ENCODE measurements around the gene MPDU1. TPM values are rescaled to one million over a fixed set of nuclear protein-coding genes. Genes with fewer than 3 reads are reported as not detected.

Gene MPDU1
- total RNA-seq, 1 experiment from 2014 or later = 50.9 TPM

DNA sequence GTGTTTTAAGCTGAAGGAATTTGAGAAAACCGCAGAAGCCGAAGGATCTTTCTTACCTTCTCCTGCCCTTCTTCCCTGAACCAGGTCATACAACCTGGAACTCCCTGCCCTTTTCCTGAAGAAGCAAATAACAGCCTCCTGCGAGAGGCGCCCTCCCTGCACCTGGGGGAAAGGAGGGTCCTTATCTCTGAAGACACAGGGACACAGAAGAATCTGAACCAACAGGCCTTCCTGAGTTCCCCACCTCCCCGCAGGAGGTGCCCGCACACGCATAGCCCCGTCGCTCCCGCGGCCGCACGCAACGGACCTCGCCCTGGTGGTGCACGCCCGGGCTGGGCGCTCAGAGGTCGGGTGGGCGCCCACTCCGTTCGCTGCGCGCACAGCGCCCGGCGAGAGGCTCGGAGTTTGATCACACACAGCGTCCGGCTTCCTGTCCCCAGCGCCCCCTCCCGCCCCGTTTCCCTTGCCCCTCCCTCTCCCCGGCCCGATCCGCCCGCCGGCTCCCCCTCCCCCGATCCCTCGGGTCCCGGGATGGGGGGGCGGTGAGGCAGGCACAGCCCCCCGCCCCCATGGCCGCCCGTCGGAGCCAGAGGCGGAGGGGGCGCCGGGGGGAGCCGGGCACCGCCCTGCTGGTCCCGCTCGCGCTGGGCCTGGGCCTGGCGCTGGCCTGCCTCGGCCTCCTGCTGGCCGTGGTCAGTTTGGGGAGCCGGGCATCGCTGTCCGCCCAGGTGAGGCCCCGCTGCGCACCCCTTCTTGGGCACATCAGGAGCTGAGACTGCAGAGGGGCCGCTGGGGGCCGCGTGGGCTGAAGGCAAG is 34.9 kb upstream of the MPDU1 start, which contains the start of gene TNFSF12:
TSS of gene TNFSF12 (plus strand) at position 474 of the 816 bp plus-strand sequence. CDS start at position 570, 96 bp downstream.
- intact Hi-C loops (cut with micrococcal nuclease) = no loop called here
- Histone ChIP-seq H2AFZ (ENCODE audit: low read depth, low read length, poor library complexity, severe bottlenecking) (peak within 1 kb of the TSS; percentile 74), H3K36me3 (ENCODE audit: control insufficient read depth in 1 of 2, insufficient read depth in 2 of 2, low read length in 2 of 2) (no peaks in the 10 kb centered on the region), H3K4me2 (ENCODE audit: low read length) (peak within 1 kb of the TSS; percentile 94), H4K20me1 (ENCODE audit: insufficient read depth) (no peaks in the 10 kb centered on the region), H3K27me3 (ENCODE audit: insufficient read depth, low read length) (no peaks in the 10 kb centered on the region), H3K9me2 (ENCODE audit: insufficient read depth) (no peaks in the 10 kb centered on the region), H3K9me3 (ENCODE audit: control insufficient read depth in 1 of 2, insufficient read depth in 1 of 2, low read depth in 1 of 2, low read length in 2 of 2) (no peaks in the 10 kb centered on the region), H3K79me2 (ENCODE audit: insufficient read depth, low read length) (no peaks in the 10 kb centered on the region), H3K9ac (ENCODE audit: low read length) (peak within 1 kb of the TSS; percentile 61), H3K4me1 (ENCODE audit: control insufficient read depth in 1 of 2, insufficient read depth in 2 of 2, low read length in 2 of 2) (peaks cover 6 to 16% of the 10 kb centered on the region in 2 experiments), H3K27ac (ENCODE audit: low read depth, low read length) (peak within 1 kb of the TSS; percentile 59), H3K4me3 (replicated peaks in 1 of 2; ENCODE audit: low read depth in 1 of 2, low read length in 2 of 2) (peak within 1 kb of the TSS; percentile 63 to 70)
- DNase-seq (ENCODE audit: low read depth, low spot score) (no peak), ATAC-seq (peak; percentile 81)
- BruUV-seq (replicated peaks) = no TSS peak
- ChIA-PET CTCF (interaction anchor here (0.7 to 1.0 kb wide), 3 partner anchors 12 to 32 kb away, joined by 3 to 5 read pairs (median 4); no protein-coding TSS in a partner anchor), POLR2A (interaction anchor here (0.6 kb wide), 1 partner anchor 145 kb away, joined by 3 read pairs; the partner anchor contains the start of gene TMEM256), RAD21 (ENCODE audit: low non-redundant PET in 1 of 2, low total read pairs in 2 of 2, uncharacterized antibody in 2 of 2, unreplicated experiment in 2 of 2) (no interaction called here)
- TF ChIP-seq EGR1 (IDR thresholded peaks at IDR 0.05; ENCODE audit: low read depth) (no peak), SP1 (IDR thresholded peaks at IDR 0.05; ENCODE audit: low read depth) (no peak), POLR2A (IDR thresholded peaks at IDR 0.05; ENCODE audit: borderline replicate concordance, extremely low read depth, insufficient read depth, insufficient read length) (no peak), EZH2 (IDR thresholded peaks at IDR 0.05) (no peak), EZH2phosphoT487 (IDR thresholded peaks at IDR 0.05; ENCODE audit: borderline replicate concordance) (no peak), POLR2AphosphoS5 (IDR thresholded peaks at IDR 0.05; ENCODE audit: low read depth, low read length) (peak; percentile 67), SIN3A (IDR thresholded peaks at IDR 0.05; ENCODE audit: low read depth) (no peak), SRF (IDR thresholded peaks at IDR 0.05; ENCODE audit: low read depth) (no peak), CEBPB (IDR thresholded peaks at IDR 0.05; ENCODE audit: low read depth) (no peak), TCF7L2 (IDR thresholded peaks at IDR 0.05; ENCODE audit: borderline replicate concordance, extremely low read depth, insufficient read depth, insufficient read length) (no peak), RAD21 (IDR thresholded peaks at IDR 0.05; ENCODE audit: low read depth) (0 out of 2 replicates have a peak, but pooled peaks have one; percentile 7), ZNF274 (IDR thresholded peaks at IDR 0.05; ENCODE audit: low read depth, low read length) (no peak), ELF1 (IDR thresholded peaks at IDR 0.05; ENCODE audit: borderline replicate concordance, low read depth) (no peak), ZFX (IDR thresholded peaks at IDR 0.05) (peak; percentile 78), CBX3 (IDR thresholded peaks at IDR 0.05; ENCODE audit: low read depth) (no peak), FOSL1 (IDR thresholded peaks at IDR 0.05; ENCODE audit: low read depth) (no peak), JUND (IDR thresholded peaks at IDR 0.05) (no peak)
- TF ChIP-seq, protein P1, sequence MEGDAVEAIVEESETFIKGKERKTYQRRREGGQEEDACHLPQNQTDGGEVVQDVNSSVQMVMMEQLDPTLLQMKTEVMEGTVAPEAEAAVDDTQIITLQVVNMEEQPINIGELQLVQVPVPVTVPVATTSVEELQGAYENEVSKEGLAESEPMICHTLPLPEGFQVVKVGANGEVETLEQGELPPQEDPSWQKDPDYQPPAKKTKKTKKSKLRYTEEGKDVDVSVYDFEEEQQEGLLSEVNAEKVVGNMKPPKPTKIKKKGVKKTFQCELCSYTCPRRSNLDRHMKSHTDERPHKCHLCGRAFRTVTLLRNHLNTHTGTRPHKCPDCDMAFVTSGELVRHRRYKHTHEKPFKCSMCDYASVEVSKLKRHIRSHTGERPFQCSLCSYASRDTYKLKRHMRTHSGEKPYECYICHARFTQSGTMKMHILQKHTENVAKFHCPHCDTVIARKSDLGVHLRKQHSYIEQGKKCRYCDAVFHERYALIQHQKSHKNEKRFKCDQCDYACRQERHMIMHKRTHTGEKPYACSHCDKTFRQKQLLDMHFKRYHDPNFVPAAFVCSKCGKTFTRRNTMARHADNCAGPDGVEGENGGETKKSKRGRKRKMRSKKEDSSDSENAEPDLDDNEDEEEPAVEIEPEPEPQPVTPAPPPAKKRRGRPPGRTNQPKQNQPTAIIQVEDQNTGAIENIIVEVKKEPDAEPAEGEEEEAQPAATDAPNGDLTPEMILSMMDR (IDR thresholded peaks at IDR 0.05 in 2 of 3, conservative IDR thresholded peaks at IDR 0.05 in 1 of 3; ENCODE audit: borderline replicate concordance in 1 of 3, insufficient read depth in 1 of 3, low read depth in 2 of 3, low read length in 2 of 3) = peak in 1 of 3 experiments; percentile 9; a peak in 1 of 6 replicates
- TF ChIP-seq, protein P2, sequence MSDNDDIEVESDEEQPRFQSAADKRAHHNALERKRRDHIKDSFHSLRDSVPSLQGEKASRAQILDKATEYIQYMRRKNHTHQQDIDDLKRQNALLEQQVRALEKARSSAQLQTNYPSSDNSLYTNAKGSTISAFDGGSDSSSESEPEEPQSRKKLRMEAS (IDR thresholded peaks at IDR 0.05) = peak; percentile 59
- TF ChIP-seq, protein P3, sequence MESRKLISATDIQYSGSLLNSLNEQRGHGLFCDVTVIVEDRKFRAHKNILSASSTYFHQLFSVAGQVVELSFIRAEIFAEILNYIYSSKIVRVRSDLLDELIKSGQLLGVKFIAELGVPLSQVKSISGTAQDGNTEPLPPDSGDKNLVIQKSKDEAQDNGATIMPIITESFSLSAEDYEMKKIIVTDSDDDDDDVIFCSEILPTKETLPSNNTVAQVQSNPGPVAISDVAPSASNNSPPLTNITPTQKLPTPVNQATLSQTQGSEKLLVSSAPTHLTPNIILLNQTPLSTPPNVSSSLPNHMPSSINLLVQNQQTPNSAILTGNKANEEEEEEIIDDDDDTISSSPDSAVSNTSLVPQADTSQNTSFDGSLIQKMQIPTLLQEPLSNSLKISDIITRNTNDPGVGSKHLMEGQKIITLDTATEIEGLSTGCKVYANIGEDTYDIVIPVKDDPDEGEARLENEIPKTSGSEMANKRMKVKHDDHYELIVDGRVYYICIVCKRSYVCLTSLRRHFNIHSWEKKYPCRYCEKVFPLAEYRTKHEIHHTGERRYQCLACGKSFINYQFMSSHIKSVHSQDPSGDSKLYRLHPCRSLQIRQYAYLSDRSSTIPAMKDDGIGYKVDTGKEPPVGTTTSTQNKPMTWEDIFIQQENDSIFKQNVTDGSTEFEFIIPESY (IDR thresholded peaks at IDR 0.05; ENCODE audit: extremely low read depth, insufficient replicate concordance, low read length) = no peak
- TF ChIP-seq, protein P4, sequence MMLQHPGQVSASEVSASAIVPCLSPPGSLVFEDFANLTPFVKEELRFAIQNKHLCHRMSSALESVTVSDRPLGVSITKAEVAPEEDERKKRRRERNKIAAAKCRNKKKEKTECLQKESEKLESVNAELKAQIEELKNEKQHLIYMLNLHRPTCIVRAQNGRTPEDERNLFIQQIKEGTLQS (IDR thresholded peaks at IDR 0.05) = no peak

All from HCT116 (cell line).